Stimulated activated CD8-positive, alpha-beta memory T cell treated with anti-CD3 and anti-CD28 coated beads, Interleukin-4, amount 100 ng/mL, for 4 hours (primary cell): ENCODE measurements around the gene GPBP1L1.
"Not testable (repeated sequence)": the region's sequence is repeated elsewhere in the genome, so short reads cannot be mapped to it uniquely, and the experiment has no call there.

ENCODE experiments used
- DNase-seq, 2 donors: peaks; one replicate each; pipeline ENCODE4 v3.0.0-alpha.2; 2020; ENCODE audit warnings: low read depth in 2 of 2, low spot score in 1 of 2

GPBP1L1 gene

DNA sequence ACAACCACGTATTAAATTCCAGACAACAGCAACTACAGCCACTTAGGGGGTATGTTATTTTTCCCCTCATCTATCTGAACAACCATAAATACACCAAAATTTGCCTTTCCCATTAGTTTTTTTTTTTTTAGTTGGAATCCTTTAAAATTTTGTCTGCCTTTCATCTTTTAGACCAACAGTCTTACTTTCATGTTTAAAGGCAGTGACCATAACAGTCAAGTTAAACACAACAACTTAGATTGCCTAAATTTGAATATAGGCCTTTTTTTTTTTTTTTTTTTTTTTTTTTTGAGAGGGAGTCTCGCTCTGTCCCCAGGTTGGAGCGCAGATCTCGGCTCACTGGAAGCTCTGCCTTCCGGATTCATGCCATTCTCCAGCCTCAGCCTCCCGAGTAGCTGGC, 3.4 kb downstream of the GPBP1L1 start:
- DNase-seq = no peak

DNA sequence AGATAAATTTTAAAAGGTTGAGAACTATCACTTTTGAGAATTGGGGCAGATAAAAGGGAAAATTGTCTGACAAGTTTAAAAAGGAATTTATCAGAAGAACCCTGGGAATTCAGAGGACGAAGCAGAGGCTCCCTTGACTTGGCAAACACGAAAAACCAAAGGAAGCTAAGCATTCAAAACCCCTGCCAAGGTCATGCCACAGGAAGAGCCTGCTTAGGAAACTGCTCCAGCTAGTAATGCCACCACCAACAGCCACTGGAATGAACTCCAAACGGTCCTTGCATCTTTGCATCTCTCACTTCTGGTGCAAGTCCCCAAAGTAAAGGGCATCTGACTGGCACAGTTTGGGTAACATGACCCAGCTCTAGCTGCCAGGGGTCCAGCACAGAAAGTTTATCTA, 7.2 kb downstream of the GPBP1L1 start:
- no peak for DNase-seq

DNA sequence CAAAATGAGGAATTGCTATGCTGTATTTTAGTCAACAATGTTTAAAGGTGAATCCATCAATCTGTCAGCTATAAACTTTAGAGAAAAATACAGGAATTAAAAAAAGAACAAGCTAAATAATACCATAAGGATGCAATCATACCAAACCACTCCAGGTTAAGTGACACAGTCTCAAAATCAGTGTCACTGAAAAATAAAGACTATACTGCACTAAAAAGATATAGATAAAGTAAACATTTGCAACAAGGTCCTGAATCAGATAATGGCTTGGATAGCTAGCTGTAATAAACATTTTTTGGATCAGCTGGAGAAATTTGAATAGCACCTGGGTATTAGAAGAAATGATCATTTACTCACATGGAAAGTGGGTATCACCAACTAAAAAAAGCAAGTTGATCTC, 7.8 kb downstream of the GPBP1L1 start:
- DNase-seq = no peak

DNA sequence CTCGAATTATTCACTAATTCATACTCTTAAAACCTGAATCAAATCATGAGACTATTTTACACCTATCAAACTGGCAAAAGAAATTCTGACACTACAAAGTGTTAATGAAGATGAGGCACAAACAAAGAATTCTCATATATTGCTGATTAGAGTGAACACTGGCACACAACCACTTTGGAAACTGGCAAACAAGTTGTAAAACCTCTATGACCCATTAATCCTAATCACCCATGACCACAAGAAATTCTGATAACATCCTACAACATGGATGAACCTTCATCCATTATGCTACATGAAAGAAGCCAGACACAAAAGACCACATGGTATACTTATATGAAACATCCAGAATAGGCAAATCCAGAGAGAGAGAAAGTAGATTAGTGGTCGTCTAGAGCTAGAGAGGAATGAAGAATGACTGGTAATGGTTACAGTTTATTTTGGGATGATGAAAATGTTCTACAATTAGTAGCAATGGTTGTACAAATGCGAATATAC, 8.5 kb downstream of the GPBP1L1 start:
- no peak for DNase-seq

DNA sequence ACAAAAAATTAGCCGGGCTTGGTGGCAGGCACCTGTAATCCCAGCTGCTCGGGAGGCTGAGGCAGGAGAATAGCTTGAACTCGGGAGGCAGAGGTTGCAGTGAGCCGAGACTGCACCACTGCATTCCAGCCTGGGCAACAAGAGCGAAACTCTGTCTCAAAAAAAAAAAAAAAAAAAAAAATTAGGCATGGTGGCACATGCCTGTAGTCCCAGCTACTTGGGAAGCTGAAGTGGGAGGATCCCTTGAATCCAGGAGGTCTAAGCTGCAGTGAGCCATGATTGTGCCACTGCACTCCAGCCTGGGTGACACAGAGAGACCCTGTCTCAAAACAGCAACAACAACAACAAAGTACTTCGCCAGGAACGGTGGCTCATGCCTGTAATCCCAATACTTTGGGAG, 9.8 kb downstream of the GPBP1L1 start:
- DNase-seq = not testable (repeated sequence)

DNA sequence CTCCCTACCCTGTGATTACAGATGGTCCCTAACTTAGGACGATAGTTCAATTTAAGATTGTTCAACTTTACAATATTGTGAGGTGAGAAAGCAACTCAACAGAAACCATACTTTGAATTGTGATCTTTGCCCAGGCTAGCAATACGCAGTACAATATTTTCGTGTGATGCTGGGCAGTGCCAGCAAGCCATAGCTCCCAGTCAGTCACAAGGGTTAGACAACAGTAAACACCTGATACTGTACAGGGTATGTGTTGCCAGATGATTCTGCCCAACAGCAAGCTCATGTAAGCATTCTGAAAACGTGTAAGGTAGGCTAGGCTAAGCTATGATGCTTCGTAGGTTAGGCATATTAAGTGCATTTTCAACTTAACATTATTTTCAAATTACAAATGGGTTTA, 11.9 kb downstream of the GPBP1L1 start:
- DNase-seq = no peak

DNA sequence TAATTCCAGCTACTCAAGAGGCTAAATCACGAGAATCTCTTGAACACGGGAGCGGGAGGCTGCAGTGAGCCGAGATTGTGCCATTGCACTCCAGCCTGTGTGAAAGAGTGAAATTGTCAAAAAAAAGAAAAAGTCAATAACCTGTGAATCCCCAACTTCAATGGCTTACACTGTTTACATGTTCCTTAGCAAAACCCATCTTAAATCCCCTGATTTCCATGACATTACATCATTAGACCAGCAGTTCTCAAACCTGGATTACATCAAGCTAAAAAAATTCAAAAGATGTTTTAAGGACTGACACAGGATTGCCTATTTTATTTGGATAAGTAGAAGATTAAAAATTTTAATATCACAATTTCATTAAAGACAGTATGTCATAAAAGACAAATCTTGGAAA, 12.4 kb downstream of the GPBP1L1 start:
- DNase-seq = no peak

DNA sequence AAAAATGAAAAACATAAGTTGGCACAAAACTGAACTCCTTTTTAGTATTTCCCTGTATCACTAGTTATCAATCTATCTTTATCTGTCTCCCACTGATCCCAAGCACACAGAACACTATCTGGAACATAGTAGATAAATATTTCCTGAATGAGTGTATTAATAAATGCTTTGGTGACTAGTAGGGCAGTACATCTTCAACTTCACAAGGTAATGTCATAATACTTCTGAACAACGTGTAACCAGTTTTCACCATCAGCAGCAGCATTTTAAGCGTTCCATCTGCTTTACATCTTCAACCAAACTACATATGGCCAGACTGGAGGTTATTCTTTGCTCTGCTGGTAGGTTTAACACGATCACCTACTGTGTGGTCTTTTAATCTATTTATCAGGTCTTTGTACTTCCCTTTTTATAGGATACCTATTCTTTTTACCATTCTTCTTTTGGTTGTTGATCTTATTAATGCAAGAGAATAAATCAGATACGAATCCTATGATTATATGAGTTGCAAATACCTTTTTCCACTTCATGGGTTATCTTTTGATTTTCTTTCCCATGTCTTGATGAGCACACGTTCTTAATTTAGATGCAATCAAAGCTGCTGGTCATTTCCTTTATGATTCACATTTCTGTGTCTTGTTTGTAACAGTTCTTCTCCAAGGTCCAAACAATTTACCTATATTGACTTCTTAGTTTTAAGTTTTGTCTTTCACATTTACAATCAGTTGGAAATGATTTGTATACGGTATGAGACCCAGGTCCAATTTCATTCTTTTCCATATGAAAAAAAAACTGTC, 16.3 kb downstream of the GPBP1L1 start:
- DNase-seq = no peak

DNA sequence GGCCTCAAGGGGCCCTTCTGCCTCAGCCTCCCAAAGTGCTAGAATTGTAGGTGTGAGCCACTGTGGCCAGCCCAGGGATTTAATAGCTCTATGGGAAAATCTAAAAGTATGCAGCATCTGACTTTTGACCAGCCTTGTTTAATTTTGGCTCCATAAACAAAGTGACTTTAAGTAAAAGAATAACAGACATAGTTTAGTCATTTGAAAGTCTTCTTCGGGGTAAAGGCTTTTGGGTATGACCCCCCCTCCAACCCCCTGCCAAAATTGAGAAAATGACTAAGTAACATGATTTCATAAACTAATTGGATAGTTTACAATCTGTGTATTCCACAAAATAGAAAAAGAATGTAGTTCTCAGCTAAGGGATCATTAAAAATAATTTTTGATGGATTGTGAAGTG, 17.0 kb downstream of the GPBP1L1 start:
- no peak for DNase-seq

DNA sequence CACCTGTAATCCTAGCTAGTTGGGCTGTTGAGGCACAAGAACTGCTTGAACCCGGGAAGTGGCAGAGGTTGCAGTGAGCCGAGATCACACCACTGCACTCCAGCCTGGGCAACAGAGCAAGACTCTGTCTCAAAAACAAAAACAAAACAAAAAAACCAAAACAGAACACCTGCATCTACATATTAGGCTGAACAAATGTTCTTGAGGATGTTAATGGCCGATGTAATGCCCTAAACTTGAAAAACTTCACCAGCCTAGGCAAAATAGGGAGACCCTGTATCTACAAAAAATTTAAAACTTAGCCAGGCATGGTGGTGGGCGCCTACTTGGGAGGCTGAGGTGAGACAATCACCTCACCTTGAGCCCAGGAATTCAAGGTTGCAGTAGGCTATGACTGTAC, 17.8 kb downstream of the GPBP1L1 start:
- no peak for DNase-seq

DNA sequence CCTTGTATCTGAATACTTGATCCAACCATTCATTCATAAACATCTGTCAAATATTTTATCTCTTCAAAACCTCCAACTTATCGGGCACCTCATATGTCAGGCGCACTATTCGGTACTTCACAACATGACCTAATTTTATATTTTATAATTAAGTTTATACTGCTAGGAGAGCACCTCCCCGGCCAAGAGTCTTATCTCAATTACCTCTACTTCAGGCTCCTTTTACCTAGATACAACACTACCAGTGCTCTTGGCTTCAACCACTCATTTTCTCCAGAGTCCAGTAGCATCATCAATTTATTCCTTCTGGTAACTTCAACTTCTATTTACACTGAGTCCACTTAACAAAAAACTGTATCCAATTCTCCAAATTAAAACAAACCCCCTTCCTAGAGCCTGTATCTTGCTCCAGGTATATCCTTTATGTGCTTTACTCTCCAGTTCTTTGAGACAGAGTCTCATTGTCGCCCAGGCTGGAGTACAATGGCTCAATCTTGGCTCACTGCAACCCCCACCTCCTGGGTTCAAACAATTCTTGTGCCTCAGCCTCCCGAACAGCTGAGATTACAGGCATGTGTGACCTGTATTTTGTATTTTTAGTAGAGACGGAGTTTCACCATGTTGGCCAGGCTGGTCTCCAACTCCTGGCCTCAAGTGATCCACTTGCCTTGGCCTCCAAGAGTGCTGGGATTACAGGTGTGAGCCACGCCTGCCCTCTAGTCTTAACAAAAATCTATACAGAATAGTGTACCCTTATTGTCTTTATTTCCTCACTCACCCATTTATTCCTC, 18.8 kb downstream of the GPBP1L1 start:
- DNase-seq = no peak

DNA sequence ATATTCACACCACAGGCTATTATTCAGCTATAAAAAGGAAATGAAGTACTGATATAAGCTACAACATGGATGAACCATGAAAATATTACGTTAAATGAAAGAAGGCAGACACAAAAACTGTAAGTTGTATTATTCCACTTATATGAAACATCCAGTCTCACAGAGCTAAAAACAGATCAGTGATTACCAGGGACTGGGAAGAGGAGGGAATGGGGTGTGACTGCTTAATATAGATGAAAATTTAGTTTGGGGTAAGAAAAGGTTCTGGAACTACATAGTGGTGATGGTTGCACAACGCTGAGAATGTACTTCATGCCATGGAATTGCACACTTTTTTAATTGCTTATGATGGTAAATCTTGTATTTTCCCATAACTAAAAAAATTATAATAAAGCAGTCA, 19.5 kb downstream of the GPBP1L1 start:
- DNase-seq = no peak

DNA sequence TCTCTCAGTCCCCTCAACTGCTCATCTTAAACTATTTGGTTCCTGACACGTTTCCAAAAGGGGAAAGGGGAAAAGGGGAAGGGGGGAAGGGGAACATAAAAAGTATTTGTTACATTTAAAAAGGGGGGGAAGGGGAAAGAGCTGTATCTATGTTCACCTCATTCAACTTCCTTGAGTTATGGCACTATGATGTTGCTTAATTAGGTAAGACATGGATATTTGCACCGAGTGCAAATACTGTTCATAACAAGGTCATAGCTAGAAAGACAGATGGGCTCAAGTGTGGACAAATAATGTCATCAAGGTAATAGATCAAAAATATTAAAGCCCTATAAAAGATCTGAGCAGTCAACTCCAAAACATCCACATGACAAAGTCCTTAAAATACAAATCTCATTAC, 26.0 kb downstream of the GPBP1L1 start:
- no peak for DNase-seq

DNA sequence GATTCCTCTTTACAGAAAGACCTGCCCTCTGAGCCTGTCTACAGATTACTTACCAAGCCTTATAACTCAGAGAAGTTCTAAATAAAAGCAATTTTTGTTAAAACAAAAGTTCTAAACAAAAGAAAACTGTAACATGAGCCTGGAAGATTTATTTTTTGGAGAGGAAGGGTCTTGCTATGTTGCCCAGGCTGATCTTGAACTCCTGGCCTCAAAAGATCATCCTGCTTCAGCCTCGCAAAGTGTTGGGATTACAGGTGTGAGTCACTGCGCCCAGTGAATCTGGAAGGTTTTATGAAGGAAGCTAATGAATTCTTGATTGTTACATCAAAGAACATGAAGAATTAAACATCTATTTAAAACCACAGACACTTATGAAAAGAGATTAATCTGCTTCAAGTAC, 27.1 kb downstream of the GPBP1L1 start:
- DNase-seq = no peak

DNA sequence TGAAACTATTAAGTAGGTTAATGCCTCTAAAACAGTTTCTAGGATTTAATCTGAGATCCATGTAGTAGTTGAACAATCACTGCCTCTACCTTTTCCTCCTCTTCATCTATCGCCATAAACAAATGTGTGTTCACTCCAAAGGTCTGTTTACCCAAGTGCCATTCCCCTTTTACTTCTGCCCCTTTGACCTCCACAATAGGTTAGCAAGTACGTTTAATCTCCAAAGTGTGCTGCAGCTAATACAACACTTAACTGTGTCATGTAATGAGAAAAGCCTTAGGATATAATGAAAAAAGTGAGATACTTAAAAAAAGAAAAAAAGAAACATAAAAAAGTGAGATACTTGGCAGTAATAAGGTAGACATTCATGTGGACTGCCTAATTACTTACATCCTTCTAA, 28.2 kb downstream of the GPBP1L1 start:
- no peak for DNase-seq

DNA sequence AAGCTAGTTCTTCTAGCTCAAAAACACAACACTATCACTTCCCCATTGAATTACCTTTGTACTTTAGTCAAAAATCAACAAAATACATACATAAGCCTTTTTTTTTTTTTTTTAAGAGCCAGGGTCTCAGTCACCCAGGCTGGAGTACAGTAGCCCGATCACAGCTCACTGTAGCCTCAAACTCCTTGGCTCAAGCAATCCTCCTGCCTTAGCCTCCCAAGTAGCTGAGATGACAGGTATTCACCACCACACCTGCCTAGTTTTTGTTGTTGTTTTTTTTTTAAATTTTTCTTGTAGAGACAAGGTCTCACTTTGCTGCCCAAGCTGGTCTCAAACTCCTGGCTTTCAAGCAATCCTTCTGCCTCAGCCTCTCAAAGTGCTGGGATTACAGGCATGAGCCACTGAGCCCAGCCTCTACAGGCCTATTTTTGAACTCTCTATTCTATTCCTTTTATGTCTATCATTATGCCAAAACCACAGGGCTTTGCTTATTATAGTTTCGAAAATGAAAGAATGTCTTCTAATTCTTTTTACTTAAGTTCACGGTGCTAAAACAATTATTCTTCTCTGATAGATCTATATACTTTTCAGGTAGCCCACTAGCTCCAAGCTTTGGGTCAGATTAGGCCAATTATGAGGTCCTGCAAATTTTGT, 29.6 kb downstream of the GPBP1L1 start:
- DNase-seq = no peak

DNA sequence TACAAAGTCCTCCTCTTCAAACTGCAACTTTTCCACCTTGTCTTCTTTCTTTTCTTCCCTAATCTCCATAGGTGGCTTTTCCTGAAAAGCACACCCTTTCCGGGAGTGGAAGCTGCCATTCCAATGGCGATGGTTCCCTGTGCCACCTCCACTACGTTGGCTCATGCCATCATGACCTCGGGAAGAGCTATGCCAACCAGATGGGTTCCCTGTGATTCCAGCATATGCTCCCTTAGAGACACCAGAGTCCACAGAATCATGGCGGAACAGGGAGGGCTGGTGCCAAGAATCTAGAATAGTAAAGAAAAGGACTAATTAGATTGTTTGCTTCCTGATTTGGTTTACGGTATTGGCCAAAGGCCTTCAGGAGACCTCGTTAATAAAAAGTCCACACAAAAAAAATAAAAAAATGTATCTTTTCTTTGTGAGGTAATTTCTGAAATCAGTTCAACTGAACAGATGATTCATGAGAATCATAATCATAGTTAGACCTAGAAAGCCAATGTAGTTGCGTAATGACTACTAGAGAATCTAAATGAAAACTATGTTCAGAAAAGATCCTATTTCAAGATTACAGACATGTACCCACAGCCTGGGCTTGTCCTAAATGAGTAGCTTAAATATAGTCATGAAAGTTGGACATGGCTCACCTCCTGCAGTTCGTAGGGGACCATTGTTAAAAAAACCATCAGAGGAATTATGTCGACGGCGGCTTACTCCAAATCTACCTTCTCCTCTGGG, 31.6 kb downstream of the GPBP1L1 start:
- DNase-seq = no peak

DNA sequence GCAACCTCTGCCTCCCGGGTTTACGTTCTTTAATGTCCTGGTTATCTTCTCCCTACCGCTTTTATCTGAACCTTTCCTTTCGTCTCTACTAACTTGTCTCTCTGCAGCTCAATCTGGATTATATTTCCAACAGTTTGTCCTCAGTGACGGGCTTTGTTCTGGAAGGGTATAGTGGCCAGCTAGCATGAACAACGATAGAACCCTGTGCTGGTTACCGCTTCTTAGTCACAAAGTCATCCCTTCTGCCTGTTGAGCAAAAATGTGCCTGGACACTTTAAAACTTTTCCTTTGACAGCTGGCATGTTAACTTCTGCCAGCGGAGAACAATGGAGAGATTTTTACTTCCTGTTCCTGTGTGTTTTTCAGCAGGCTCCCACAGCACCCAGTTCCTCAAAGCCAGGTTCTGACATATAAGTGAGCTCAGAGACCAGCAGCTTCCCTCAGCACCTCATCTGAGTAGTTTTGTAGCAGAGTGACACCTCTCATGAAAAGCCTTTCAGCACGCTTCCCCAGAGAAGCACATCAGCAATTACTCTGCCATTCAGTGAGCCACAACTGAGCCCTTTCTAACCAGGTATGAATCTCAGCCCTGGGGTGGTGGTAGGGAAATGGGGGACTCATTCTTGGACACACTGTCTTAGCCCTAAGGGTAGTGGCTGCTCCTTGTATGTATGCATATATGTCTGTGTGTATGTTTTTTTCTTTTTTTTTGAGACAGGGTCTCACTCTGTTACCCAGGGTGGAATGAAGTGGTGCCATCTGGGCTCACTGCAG, 38.9 kb downstream of the GPBP1L1 start:
- no peak for DNase-seq

DNA sequence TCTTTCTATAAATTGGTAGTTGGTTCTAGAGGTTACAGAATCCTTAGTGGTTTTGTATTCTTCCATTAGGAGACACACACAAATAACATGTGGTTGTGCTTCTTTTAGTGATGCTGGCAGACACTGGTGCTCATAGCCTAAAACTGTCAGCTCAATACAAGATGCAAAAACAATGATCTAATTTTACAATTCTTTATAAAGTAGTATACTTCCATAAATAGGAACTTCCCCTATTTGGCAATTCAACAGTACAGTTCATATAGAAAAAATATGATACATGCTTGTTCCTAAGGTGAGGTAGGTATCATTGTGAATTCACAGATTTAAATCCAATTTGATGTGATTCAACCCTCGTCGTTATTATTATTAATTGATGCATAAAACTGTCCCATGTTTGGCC, 41.7 kb downstream of the GPBP1L1 start:
- no peak for DNase-seq

DNA sequence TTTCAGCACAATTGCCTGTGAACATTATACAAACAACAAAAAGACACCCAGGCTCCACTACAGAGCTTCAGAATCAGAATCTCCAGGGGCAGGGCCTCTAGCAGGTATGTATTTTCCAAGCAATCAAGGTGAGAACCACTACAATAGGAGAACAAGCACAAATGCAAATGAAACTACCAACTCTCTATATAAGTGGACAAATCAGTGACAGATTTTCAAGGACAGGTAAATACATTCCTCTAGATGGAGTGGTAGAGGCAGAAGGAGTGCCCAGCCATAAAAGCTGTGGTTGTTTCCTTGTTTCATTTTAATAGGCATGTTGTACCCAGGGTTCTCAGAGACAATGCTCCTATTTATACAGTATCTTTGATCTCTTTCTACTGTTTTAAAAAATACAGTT, 42.4 kb downstream of the GPBP1L1 start:
- DNase-seq = no peak

DNA sequence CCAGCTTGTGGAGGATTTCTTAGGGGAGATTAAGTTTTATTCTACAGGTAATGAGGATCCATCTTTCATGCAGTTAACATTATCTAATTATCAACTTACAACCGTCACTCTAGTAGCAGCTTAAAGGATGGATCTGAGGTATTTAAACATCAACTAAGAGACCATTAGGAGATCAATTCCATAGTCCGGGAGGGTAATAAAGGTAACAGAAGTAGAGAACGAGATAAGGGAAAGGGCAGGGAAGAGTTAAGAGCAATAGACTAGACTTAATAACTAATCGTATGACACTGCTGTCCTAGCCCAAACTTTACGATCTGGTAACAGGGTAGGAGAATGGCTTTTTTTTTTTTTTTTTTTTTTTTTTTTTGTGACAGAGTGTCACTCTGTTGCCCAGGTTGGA, 43.0 kb downstream of the GPBP1L1 start:
- DNase-seq = no peak
